HG03280 (cell line): ENCODE data around the gene PPM1F.

Experiments used
- ATAC-seq: cut with Tn5 transposase; IDR thresholded peaks from one replicate; pipeline ENCODE4 v1.9.1; 2021; ENCODE audit warnings: mild to moderate bottlenecking, moderate library complexity; ENCODE audit not compliant: unreplicated experiment

PPM1F gene

GRCh38 chr22:21977814-21978213, 25.2 kb upstream of the PPM1F start:
- ATAC-seq: no peak

GRCh38 chr22:21975854-21976345, 23.3 kb upstream of the PPM1F start:
- no peak for ATAC-seq

- ATAC-seq: no peak
Measured at GRCh38 chr22:21975273-21975672, 22.6 kb upstream of the PPM1F start.

- ATAC-seq: no peak
Measured at GRCh38 chr22:21974058-21974649, 21.5 kb upstream of the PPM1F start.

- ATAC-seq: no peak
Measured at GRCh38 chr22:21972806-21973205, 20.2 kb upstream of the PPM1F start.

GRCh38 chr22:21972293-21972779, 19.7 kb upstream of the PPM1F start:
- no peak for ATAC-seq

GRCh38 chr22:21971858-21972275, 19.2 kb upstream of the PPM1F start:
- ATAC-seq: no peak

- no peak for ATAC-seq
Measured at GRCh38 chr22:21970800-21971617, 18.4 kb upstream of the PPM1F start.

GRCh38 chr22:21970037-21970799, 17.6 kb upstream of the PPM1F start:
- ATAC-seq: no peak

GRCh38 chr22:21968452-21969129, 15.9 kb upstream of the PPM1F start:
- no peak for ATAC-seq

GRCh38 chr22:21967693-21968271, 15.1 kb upstream of the PPM1F start:
- no peak for ATAC-seq

GRCh38 chr22:21966643-21967516, 14.2 kb upstream of the PPM1F start:
- no peak for ATAC-seq

- ATAC-seq: no peak
Measured at GRCh38 chr22:21965762-21966288, 13.2 kb upstream of the PPM1F start.

GRCh38 chr22:21964918-21965484, 12.4 kb upstream of the PPM1F start:
- no peak for ATAC-seq

- ATAC-seq: no peak
Measured at GRCh38 chr22:21964234-21964633, 11.6 kb upstream of the PPM1F start.

- no peak for ATAC-seq
Measured at GRCh38 chr22:21963790-21964211, 11.2 kb upstream of the PPM1F start.

- ATAC-seq: no peak
Measured at GRCh38 chr22:21963286-21963685, 10.6 kb upstream of the PPM1F start.

GRCh38 chr22:21962655-21962949, 10.0 kb upstream of the PPM1F start:
- ATAC-seq: no peak
